SH-SY5Y (cell line): ENCODE measurements around the gene HTR3D.

Experiments used
- GATA2 ChIP-seq: IDR thresholded peaks from 2 replicates; pipeline ENCODE4 v1.6.1; 2011; ENCODE audit warnings: mild to moderate bottlenecking, low read depth, low read length
- GATA3 ChIP-seq: IDR thresholded peaks from 2 replicates; pipeline ENCODE4 v1.6.1; 2011; ENCODE audit warnings: low read depth, mild to moderate bottlenecking, low read length, moderate library complexity

- TF ChIP-seq GATA2 (no peak), GATA3 (no peak)
Observed at GRCh38 chr3:184022323-184022722, 9.2 kb upstream of the HTR3D start.
